ENCODE measurements around the gene C6orf89.

C6orf89 gene

GRCh38 chr6:36865835-36866234 is 19.9 kb upstream of the C6orf89 start:
- no CpG with 5 or more reads among the region's 2 CpGs for WGBS (ENCODE audit: extremely low coverage, insufficient coverage, low lambda C conversion rate)

GRCh38 chr6:36867471-36868224 is 18.1 kb upstream of the C6orf89 start:
- no peaks in the 10 kb centered on the region for H3K27me3 ChIP-seq (ENCODE audit: insufficient read depth, low read length, poor library complexity)
- H2BK120ac ChIP-seq (ENCODE audit: low read depth, low read length): no peak overlapping the region
- no peak overlapping the region for H2BK15ac ChIP-seq (replicated peaks; ENCODE audit: low read depth)
- no peak overlapping the region for H3K9ac ChIP-seq (ENCODE audit: low read length)
- peaks cover 30% of the 10 kb centered on the region for H3K79me1 ChIP-seq (ENCODE audit: low read length)
- no peak for DNase-seq
- no peak overlapping the region for H4K8ac ChIP-seq (ENCODE audit: low read depth, low read length)
- H3K23ac ChIP-seq (ENCODE audit: low read length): no peak overlapping the region
- H2AK5ac ChIP-seq (ENCODE audit: low read length): no peak overlapping the region
- no peak overlapping the region for H3K4me2 ChIP-seq (ENCODE audit: low read length)
- H2BK5ac ChIP-seq (ENCODE audit: low read length): no peak overlapping the region
- H3K18ac ChIP-seq (ENCODE audit: low read length): no peak overlapping the region
- no peak overlapping the region for H4K5ac ChIP-seq (ENCODE audit: low read length)
- no peak overlapping the region for H3K4me3 ChIP-seq (ENCODE audit: low read length)
- no peak overlapping the region for H3K56ac ChIP-seq (ENCODE audit: low read length)
- no peak overlapping the region for H3K4ac ChIP-seq (ENCODE audit: low read depth, low read length)
- no CpG with 5 or more reads among the region's 4 CpGs for WGBS (ENCODE audit: extremely low coverage, insufficient coverage, low lambda C conversion rate)
- H3K79me2 ChIP-seq (ENCODE audit: control insufficient read depth, insufficient read depth, low read length): peaks cover 38% of the 10 kb centered on the region
- peaks cover 6% of the 10 kb centered on the region for H3K36me3 ChIP-seq (ENCODE audit: control insufficient read depth, insufficient read depth, low read length)
- peaks cover 2% of the 10 kb centered on the region for H3K4me1 ChIP-seq (ENCODE audit: control insufficient read depth, low read depth, low read length)
- no peak overlapping the region for H3K27ac ChIP-seq (ENCODE audit: low read depth, low read length)

More at GRCh38 chr6:36865835-36866234, 19.9 kb upstream of the C6orf89 start:
- Histone ChIP-seq H3K23ac (ENCODE audit: low read length) (no peak overlapping the region), H3K79me2 (ENCODE audit: control insufficient read depth, insufficient read depth, low read length) (peaks cover 44% of the 10 kb centered on the region), H4K5ac (ENCODE audit: low read length) (no peak overlapping the region), H2BK5ac (ENCODE audit: low read length) (no peak overlapping the region), H3K4me3 (ENCODE audit: low read length) (no peak overlapping the region), H2AK5ac (ENCODE audit: low read length) (no peak overlapping the region), H3K4me2 (ENCODE audit: low read length) (no peak overlapping the region), H3K9ac (ENCODE audit: low read length) (no peak overlapping the region), H2BK120ac (ENCODE audit: low read depth, low read length) (no peak overlapping the region), H3K27ac (ENCODE audit: low read depth, low read length) (no peak overlapping the region), H3K36me3 (ENCODE audit: control insufficient read depth, insufficient read depth, low read length) (peaks cover 7% of the 10 kb centered on the region), H3K79me1 (ENCODE audit: low read length) (peaks cover 35% of the 10 kb centered on the region), H3K27me3 (ENCODE audit: insufficient read depth, low read length, poor library complexity) (no peaks in the 10 kb centered on the region), H3K4me1 (ENCODE audit: control insufficient read depth, low read depth, low read length) (peaks cover 2% of the 10 kb centered on the region), H4K8ac (ENCODE audit: low read depth, low read length) (no peak overlapping the region), H3K56ac (ENCODE audit: low read length) (no peak overlapping the region), H2BK15ac (replicated peaks; ENCODE audit: low read depth) (no peak overlapping the region), H3K4ac (ENCODE audit: low read depth, low read length) (no peak overlapping the region), H3K18ac (ENCODE audit: low read length) (no peak overlapping the region)
- DNase-seq: no peak

GRCh38 chr6:36871686-36872085 is 14.1 kb upstream of the C6orf89 start:
- H3K27me3 ChIP-seq (ENCODE audit: insufficient read depth, low read length, poor library complexity): no peaks in the 10 kb centered on the region
- no peaks in the 10 kb centered on the region for H3K36me3 ChIP-seq (ENCODE audit: control insufficient read depth, insufficient read depth, low read length)
- peaks cover 15% of the 10 kb centered on the region for H3K79me2 ChIP-seq (ENCODE audit: control insufficient read depth, insufficient read depth, low read length)
- no peak overlapping the region for H3K27ac ChIP-seq (ENCODE audit: low read depth, low read length)
- H3K4ac ChIP-seq (ENCODE audit: low read depth, low read length): no peak overlapping the region
- H3K4me1 ChIP-seq (ENCODE audit: control insufficient read depth, low read depth, low read length): peaks cover 2% of the 10 kb centered on the region
- H3K56ac ChIP-seq (ENCODE audit: low read length): no peak overlapping the region
- no peak overlapping the region for H3K4me2 ChIP-seq (ENCODE audit: low read length)
- DNase-seq: no peak
- no peak overlapping the region for H2BK15ac ChIP-seq (replicated peaks; ENCODE audit: low read depth)
- no peak overlapping the region for H2BK120ac ChIP-seq (ENCODE audit: low read depth, low read length)
- H2AK5ac ChIP-seq (ENCODE audit: low read length): no peak overlapping the region
- H3K4me3 ChIP-seq (ENCODE audit: low read length): no peak overlapping the region
- no peak overlapping the region for H2BK5ac ChIP-seq (ENCODE audit: low read length)
- H3K79me1 ChIP-seq (ENCODE audit: low read length): peaks cover 3% of the 10 kb centered on the region
- H3K23ac ChIP-seq (ENCODE audit: low read length): no peak overlapping the region
- H4K5ac ChIP-seq (ENCODE audit: low read length): no peak overlapping the region
- WGBS (ENCODE audit: extremely low coverage, insufficient coverage, low lambda C conversion rate): no CpG with 5 or more reads among the region's 3 CpGs
- H3K18ac ChIP-seq (ENCODE audit: low read length): no peak overlapping the region
- H3K9ac ChIP-seq (ENCODE audit: low read length): no peak overlapping the region
- H4K8ac ChIP-seq (ENCODE audit: low read depth, low read length): no peak overlapping the region

- Histone ChIP-seq H3K4me3 (ENCODE audit: low read length) (no peak overlapping the region), H3K23ac (ENCODE audit: low read length) (no peak overlapping the region), H3K9ac (ENCODE audit: low read length) (no peak overlapping the region), H3K79me1 (ENCODE audit: low read length) (no peaks in the 10 kb centered on the region), H2AK5ac (ENCODE audit: low read length) (no peak overlapping the region), H2BK15ac (replicated peaks; ENCODE audit: low read depth) (no peak overlapping the region), H3K4me1 (ENCODE audit: control insufficient read depth, low read depth, low read length) (no peaks in the 10 kb centered on the region), H3K18ac (ENCODE audit: low read length) (no peak overlapping the region), H2BK120ac (ENCODE audit: low read depth, low read length) (no peak overlapping the region), H3K56ac (ENCODE audit: low read length) (no peak overlapping the region), H3K27me3 (ENCODE audit: insufficient read depth, low read length, poor library complexity) (no peaks in the 10 kb centered on the region), H3K27ac (ENCODE audit: low read depth, low read length) (no peak overlapping the region), H4K8ac (ENCODE audit: low read depth, low read length) (no peak overlapping the region), H2BK5ac (ENCODE audit: low read length) (no peak overlapping the region), H3K4me2 (ENCODE audit: low read length) (no peak overlapping the region), H3K79me2 (ENCODE audit: control insufficient read depth, insufficient read depth, low read length) (peaks cover 7% of the 10 kb centered on the region), H4K5ac (ENCODE audit: low read length) (no peak overlapping the region), H3K4ac (ENCODE audit: low read depth, low read length) (no peak overlapping the region), H3K36me3 (ENCODE audit: control insufficient read depth, insufficient read depth, low read length) (no peaks in the 10 kb centered on the region)
- WGBS (ENCODE audit: extremely low coverage, insufficient coverage, low lambda C conversion rate): no CpG with 5 or more reads among the region's 1 CpG
- no peak for DNase-seq
These were observed 12.6 kb upstream of the C6orf89 start for GRCh38 chr6:36873115-36873514.

GRCh38 chr6:36873612-36874442 is 11.9 kb upstream of the C6orf89 start:
- Histone ChIP-seq H3K27me3 (ENCODE audit: insufficient read depth, low read length, poor library complexity) (no peaks in the 10 kb centered on the region), H3K9ac (ENCODE audit: low read length) (peak overlapping the region; percentile 73), H3K79me2 (ENCODE audit: control insufficient read depth, insufficient read depth, low read length) (peaks cover 7% of the 10 kb centered on the region), H3K36me3 (ENCODE audit: control insufficient read depth, insufficient read depth, low read length) (no peaks in the 10 kb centered on the region), H3K4me2 (ENCODE audit: low read length) (peak overlapping the region; percentile 30), H2BK15ac (replicated peaks; ENCODE audit: low read depth) (no peak overlapping the region), H3K18ac (ENCODE audit: low read length) (peak overlapping the region; percentile 98), H3K79me1 (ENCODE audit: low read length) (no peaks in the 10 kb centered on the region), H3K23ac (ENCODE audit: low read length) (no peak overlapping the region), H2BK5ac (ENCODE audit: low read length) (no peak overlapping the region), H3K56ac (ENCODE audit: low read length) (peak overlapping the region; percentile 88), H2AK5ac (ENCODE audit: low read length) (no peak overlapping the region), H3K4me1 (ENCODE audit: control insufficient read depth, low read depth, low read length) (no peaks in the 10 kb centered on the region), H4K8ac (ENCODE audit: low read depth, low read length) (no peak overlapping the region), H3K4ac (ENCODE audit: low read depth, low read length) (peak overlapping the region; percentile 77), H4K5ac (ENCODE audit: low read length) (no peak overlapping the region), H2BK120ac (ENCODE audit: low read depth, low read length) (no peak overlapping the region), H3K27ac (ENCODE audit: low read depth, low read length) (no peak overlapping the region), H3K4me3 (ENCODE audit: low read length) (peak overlapping the region; percentile 54)
- no CpG with 5 or more reads among the region's 11 CpGs for WGBS (ENCODE audit: extremely low coverage, insufficient coverage, low lambda C conversion rate)
- peak; percentile 51 for DNase-seq
